Measurements from ENCODE around the gene XYLT1. TPM values are rescaled to one million over a fixed set of nuclear protein-coding genes. Genes with fewer than 3 reads are reported as not detected.

The XYLT1 gene
- total RNA-seq, 1 experiment from 2014 or later = 14.5 TPM

GRCh38 chr16:17235147-17235815, 235.5 kb downstream of the XYLT1 start:
- no peak overlapping the region for H3K27ac Mint-ChIP-seq
- no peaks in the 10 kb centered on the region for H3K27me3 Mint-ChIP-seq (ENCODE audit: low read depth)
- H3K4me3 Mint-ChIP-seq = no peak overlapping the region
- WGBS (ENCODE audit: extremely low coverage, insufficient read length, low lambda C conversion rate) = no CpG with 5 or more reads among the region's 10 CpGs
- Histone ChIP-seq H3K4me2 (ENCODE audit: insufficient read depth, insufficient read length, low read length) (no peak overlapping the region), H4K8ac (replicated peaks; ENCODE audit: insufficient read length, low read depth, low read length) (no peak overlapping the region), H3K9ac (ENCODE audit: extremely low read depth, insufficient read length, low read length) (no peak overlapping the region), H4K5ac (ENCODE audit: insufficient read length, low read depth, low read length) (no peak overlapping the region), H3K23ac (ENCODE audit: insufficient read length, low read depth, low read length) (no peak overlapping the region), H3K14ac (ENCODE audit: insufficient read depth, low read length) (no peak overlapping the region), H3K27me3 (ENCODE audit: insufficient read depth, low read length) (no peaks in the 10 kb centered on the region), H3K4me1 (ENCODE audit: insufficient read depth, low read length) (no peaks in the 10 kb centered on the region), H3K79me1 (ENCODE audit: insufficient read depth, low read depth, low read length, poor library complexity, severe bottlenecking) (no peaks in the 10 kb centered on the region), H3T11ph (ENCODE audit: low read length) (no peak overlapping the region), H3K9me3 (ENCODE audit: control insufficient read depth, low read depth, low read length) (no peaks in the 10 kb centered on the region), H2BK12ac (ENCODE audit: insufficient read length, low read depth, low read length) (no peak overlapping the region), H3K18ac (ENCODE audit: insufficient read length, low read depth, low read length) (no peak overlapping the region), H3K79me2 (ENCODE audit: insufficient read depth, low read length) (no peaks in the 10 kb centered on the region; the same call in 1 of the 2 replicates), H2BK5ac (ENCODE audit: insufficient read length, low read length) (no peak overlapping the region), H2BK120ac (ENCODE audit: low read depth, low read length, poor library complexity, severe bottlenecking) (no peak overlapping the region), H2BK15ac (ENCODE audit: low read depth, low read length) (no peak overlapping the region), H3K4ac (ENCODE audit: low read depth, low read length) (no peak overlapping the region), H3K56ac (ENCODE audit: insufficient read length, low read depth, low read length) (no peak overlapping the region), H3K27ac (ENCODE audit: insufficient read length, low read depth, low read length) (no peak overlapping the region), H2BK20ac (ENCODE audit: low read depth, low read length, poor library complexity, severe bottlenecking) (no peak overlapping the region), H2AFZ (ENCODE audit: low read length) (no peak overlapping the region), H2AK5ac (ENCODE audit: insufficient read length, low read length) (no peak overlapping the region), H3K23me2 (ENCODE audit: insufficient read length, low read depth, low read length, poor library complexity, severe bottlenecking) (no peaks in the 10 kb centered on the region), H4K20me1 (ENCODE audit: control insufficient read depth, insufficient read depth, insufficient read length) (no peaks in the 10 kb centered on the region), H4K91ac (ENCODE audit: insufficient read length, low read depth, low read length) (no peak overlapping the region)
- 0 out of 4 replicates have a peak, but pooled peaks cover 0 to 2% of the 10 kb centered on the region in 2 experiments for H3K4me1 Mint-ChIP-seq
- no peak for DNase-seq
- TF ChIP-seq CTCF (conservative IDR thresholded peaks at IDR 0.05) = no peak
- H3K36me3 Mint-ChIP-seq (ENCODE audit: insufficient read depth in 1 of 3, low read depth in 3 of 3) = peaks cover 0 to 2% (median 0%) of the 10 kb centered on the region in 3 experiments; a peak in 2 of 7 replicates
- peaks cover 2% of the 10 kb centered on the region in 2 experiments; a peak in 2 of 5 replicates for H3K9me3 Mint-ChIP-seq

Data from H9 (cell line).